GM21367 (cell line): ENCODE data around the gene SSX2IP.
"Not testable (repeated sequence)": the region's sequence is repeated elsewhere in the genome, so short reads cannot be mapped to it uniquely, and the experiment has no call there.

Source experiments
- ATAC-seq: cut with Tn5 transposase; IDR thresholded peaks from one replicate; pipeline ENCODE4 v1.9.1; 2021; ENCODE audit not compliant: unreplicated experiment

Gene SSX2IP

DNA sequence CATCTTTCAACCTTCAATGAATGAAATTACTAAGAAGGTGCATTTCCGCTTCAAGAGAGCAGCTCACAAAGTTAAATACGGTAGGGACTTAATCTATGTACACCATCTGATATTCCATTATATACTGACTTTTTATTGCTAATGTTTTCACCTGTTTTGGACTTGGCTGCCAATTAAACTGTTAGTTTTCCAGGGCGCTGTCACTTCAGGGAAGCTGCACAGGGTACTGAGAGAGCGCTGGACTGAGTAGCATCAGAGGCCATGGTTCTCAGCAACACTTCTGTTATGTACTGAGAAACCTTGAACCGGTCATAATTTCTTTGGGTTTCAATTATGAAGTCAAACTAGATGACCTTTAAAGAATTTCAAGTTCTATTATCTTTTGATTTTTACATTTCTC, 8.2 kb downstream of the SSX2IP start:
- ATAC-seq, result no peak

GRCh38 chr1:84677415-84678099, 12.7 kb downstream of the SSX2IP start:
- ATAC-seq, result no peak

DNA sequence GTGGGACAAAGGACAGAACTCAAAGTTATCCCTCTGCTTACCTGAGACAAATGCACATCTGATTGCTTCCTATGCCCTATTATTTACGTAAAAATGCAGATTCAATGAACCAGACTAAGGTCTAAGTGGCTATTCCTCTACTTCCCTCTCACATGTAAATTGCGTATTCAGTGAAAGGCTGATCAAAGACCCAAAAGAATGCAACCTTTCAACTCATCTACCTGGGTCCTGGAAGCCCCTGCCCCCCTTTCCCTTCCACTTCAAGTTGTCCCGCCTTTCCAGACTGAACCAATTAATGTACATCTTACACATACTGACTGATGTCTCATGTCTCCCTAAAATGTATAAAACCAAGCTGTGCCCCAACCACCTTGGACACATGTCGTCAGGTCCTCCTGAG, 14.6 kb downstream of the SSX2IP start:
- ATAC-seq, result no peak

DNA sequence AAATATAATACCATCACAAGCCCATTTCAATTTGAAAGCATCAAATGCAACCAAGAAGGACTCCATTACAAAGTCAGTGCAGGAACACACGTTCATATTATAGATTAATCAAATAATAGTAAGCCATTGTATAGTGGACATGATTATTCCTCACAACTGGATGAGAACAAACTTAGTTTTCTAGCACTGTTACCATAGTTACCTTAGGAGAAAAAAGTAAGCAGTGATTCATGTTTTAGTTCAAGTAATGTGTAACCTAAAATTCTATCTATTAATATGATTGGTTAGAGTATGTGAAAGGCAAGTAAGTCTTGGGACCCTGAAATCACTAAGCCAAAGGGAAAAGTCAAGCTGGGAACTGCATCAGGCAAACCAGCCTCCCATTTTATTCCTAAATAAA, 15.2 kb downstream of the SSX2IP start:
- ATAC-seq, result no peak

DNA sequence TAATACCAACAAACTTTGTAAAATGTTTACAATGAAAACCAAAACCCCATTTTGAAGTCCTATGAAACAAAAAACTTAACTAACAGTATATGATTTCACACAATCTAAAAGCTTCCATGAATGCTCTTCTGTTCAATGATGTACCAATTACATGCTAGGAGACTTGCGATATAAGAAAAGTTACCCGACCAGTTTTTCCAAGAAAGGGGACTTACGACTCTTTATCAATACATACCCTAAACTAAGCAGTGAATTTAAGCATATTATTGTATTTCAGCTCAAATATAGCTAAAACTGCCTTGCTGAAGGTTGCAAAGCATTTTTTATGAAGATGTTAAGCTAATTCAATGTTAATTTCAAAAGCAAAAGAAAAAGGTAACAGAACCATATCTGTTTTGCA, 15.6 kb downstream of the SSX2IP start:
- no peak for ATAC-seq

- no peak for ATAC-seq
Observed at GRCh38 chr1:84674021-84674420, 16.2 kb downstream of the SSX2IP start.

- ATAC-seq, result no peak
Observed at GRCh38 chr1:84672080-84672854, 18.0 kb downstream of the SSX2IP start.

GRCh38 chr1:84669831-84670230, 20.4 kb downstream of the SSX2IP start:
- ATAC-seq, result no peak

DNA sequence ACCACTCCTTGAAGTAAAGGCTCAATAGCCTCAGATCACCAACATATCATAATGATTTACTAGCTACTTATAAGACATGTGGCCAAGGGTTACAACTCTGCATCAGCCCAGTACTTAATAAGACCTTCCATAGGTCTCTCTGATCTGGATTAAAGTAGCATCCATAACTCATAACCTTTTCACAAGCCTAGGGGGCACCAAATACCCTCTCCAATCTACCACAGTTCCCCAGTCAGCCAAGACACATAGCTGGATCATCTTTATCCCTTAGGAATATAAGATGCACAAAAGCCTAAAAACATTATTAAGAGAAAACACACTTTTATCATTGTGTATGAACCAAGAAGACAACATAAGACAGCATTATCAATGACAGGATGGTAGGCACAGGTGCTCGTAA, 22.1 kb downstream of the SSX2IP start:
- ATAC-seq, result no peak

DNA sequence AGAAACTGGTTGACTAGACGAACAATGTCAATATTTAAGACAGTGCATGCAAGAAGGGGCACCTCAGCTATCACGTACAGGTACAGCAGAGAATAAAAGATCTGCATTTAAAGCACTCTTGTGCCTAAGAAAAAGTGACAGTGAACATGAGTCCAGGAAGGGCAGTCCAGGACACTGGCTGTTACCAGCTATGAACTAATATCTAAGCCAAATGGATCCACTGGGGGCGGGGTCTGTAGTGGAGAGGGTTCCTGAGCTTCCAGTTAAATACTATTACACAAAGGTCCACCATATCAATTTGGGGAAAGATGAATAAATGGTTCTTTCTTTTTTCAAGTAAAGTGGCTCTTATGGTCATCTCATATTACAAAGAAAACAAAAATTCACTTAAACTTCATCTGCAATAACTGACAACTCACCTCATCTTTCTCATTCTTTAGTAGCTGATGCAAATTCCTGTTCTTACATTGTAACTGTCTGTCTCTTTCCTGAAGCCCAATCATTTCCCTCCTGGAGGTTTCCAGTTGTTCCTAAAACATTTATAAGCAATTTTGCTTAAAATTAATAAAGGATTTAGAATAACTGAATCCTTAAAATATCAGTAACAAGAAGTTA, 24.5 kb downstream of the SSX2IP start:
- ATAC-seq, result no peak

DNA sequence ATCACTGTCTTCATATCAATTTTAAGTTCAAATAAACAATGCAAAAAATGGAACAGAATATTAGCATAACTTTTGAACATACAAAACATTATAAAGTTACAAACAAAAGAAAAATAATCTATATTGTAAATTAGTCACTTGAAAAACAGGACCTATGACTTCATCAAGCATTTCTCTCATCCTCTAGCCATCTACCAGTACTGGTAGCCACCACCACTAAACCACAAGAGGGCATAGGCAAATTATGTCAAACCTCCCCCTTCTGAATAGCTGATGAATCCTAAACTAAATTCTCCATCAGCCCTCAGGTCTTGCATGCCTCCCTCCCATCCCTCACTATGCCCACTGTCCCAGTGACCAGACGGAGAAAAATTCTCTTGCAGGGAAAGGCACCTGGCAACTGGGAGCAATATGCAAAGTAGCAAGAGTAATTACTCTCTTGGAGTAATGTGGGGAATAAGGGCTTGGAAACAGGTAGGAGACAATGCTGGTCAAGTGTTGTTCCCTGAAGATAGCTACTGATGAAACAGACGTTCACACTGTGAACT, 37.1 kb downstream of the SSX2IP start:
- ATAC-seq, result no peak

DNA sequence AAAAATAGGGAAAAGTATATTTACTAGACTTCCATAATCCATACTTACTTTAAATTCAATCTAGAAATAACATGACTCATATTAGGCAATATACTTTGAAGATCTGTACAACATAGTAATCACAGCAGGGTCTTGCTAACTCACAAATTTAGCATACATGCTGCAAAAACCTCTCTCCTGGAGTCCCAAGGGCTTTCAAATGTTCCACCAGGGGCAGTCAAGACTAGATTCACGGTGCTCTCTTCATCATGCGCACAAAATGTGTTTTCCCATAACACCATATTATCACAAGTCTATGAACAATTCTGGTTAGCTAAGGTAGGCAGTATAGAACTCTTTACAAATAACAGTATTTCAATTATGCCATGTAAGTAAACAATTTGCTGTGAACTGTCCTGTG, 45.8 kb downstream of the SSX2IP start:
- no peak for ATAC-seq

- ATAC-seq, result no peak
Observed at GRCh38 chr1:84643183-84643582, 47.1 kb downstream of the SSX2IP start.

- ATAC-seq, result no peak
Observed at GRCh38 chr1:84642774-84643173, 47.5 kb downstream of the SSX2IP start.

GRCh38 chr1:84639731-84640130, 50.5 kb downstream of the SSX2IP start:
- ATAC-seq, result not testable (repeated sequence)

- ATAC-seq, result no peak
Observed at GRCh38 chr1:84635429-84635828, 54.8 kb downstream of the SSX2IP start.

GRCh38 chr1:84634536-84635205, 55.6 kb downstream of the SSX2IP start:
- no peak for ATAC-seq

DNA sequence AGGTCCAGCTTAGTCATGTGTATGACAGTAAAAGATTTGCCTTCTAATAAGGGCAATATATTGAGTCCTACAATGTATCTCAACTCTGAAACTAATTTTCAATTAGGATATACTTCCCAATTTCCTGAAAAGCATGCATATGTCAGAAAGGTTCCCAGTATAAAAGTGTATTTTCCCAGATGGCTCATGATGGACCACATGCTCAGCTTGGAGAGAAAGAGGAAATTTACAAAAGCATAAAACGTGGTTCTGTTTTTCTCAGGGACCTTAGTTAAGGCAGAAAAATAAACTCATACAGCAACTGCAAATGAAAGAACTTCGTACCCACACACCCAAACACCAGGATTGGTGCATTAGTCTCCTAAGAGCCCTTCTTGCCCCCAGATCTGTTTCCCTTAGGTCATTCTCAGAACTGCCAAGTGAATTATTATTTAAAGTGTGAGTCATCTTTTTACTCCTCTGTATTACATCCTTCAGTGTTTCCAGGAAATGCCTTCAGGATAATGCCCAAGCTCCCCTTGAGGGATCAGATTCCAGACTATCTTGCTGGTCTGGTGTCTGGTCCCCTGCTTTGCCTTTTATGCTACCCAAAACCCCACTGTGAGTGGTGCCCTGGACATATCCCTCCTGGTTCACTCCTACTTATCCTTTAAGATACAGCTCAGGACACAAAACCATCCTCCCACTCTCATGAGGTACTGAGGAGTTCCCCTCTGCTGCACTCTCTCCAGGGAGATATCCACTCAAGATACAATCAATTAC, 57.4 kb downstream of the SSX2IP start:
- no peak for ATAC-seq

- ATAC-seq, result no peak
Observed at GRCh38 chr1:84632137-84632536, 58.1 kb downstream of the SSX2IP start.

DNA sequence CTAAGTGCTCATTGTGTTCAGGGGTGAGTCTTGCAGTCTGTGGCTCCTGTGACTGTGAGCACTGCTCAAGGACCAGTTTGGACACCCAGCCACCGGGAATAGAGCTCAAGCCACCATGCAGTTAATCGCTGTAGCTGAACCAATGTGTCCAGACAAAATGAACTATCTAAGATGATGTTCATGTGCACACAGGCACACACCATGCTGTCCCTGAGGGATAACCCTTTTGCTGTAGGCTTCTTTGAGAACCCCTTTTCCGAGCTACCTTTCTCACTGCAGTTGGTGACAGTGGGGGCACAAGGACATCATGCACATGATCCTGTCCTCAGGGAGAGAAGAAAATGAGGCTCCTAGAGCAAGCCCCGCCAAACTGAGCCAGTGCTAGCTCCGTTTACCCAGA, 65.4 kb downstream of the SSX2IP start:
- no peak for ATAC-seq

- no peak for ATAC-seq
Observed at GRCh38 chr1:84621553-84621952, 68.7 kb downstream of the SSX2IP start.
